WI38 (cell line): Measurements from ENCODE around the gene SPRR2E.
"Not testable (repeated sequence)": the region's sequence is repeated elsewhere in the genome, so short reads cannot be mapped to it uniquely, and the experiment has no call there.

Experiments used
- H3K4me3 ChIP-seq: 2 replicates; pipeline ENCODE4 v1.5.1; 2011; ENCODE audit warnings: low read depth, mild to moderate bottlenecking, control low read depth, low read length
- TF ChIP-seq, protein P1 (sequence below): IDR thresholded peaks from 2 replicates; pipeline ENCODE4 v1.5.1; 2012; ENCODE audit warnings: low read depth, mild to moderate bottlenecking, control low read depth, low read length

The SPRR2E gene

GRCh38 chr1:153094426-153094825 is at the start of gene SPRR2E:
Gene SPRR2E (minus strand): TSS chr1:153094526. CDS start chr1:153093751, 775 bp downstream.
- no peak within 1 kb of the TSS for H3K4me3 ChIP-seq
- TF ChIP-seq, protein P1, sequence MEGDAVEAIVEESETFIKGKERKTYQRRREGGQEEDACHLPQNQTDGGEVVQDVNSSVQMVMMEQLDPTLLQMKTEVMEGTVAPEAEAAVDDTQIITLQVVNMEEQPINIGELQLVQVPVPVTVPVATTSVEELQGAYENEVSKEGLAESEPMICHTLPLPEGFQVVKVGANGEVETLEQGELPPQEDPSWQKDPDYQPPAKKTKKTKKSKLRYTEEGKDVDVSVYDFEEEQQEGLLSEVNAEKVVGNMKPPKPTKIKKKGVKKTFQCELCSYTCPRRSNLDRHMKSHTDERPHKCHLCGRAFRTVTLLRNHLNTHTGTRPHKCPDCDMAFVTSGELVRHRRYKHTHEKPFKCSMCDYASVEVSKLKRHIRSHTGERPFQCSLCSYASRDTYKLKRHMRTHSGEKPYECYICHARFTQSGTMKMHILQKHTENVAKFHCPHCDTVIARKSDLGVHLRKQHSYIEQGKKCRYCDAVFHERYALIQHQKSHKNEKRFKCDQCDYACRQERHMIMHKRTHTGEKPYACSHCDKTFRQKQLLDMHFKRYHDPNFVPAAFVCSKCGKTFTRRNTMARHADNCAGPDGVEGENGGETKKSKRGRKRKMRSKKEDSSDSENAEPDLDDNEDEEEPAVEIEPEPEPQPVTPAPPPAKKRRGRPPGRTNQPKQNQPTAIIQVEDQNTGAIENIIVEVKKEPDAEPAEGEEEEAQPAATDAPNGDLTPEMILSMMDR: no peak

GRCh38 chr1:153141377-153141776 is 47.1 kb upstream of the SPRR2E start:
- H3K4me3 ChIP-seq: no peak overlapping the region
- TF ChIP-seq, protein P1: no peak

- H3K4me3 ChIP-seq: no peak overlapping the region
- TF ChIP-seq, protein P1: no peak
Measured at GRCh38 chr1:153140484-153140883, 46.2 kb upstream of the SPRR2E start.

GRCh38 chr1:153133743-153134142 is 39.4 kb upstream of the SPRR2E start:
- TF ChIP-seq, protein P1: no peak
- H3K4me3 ChIP-seq: no peak overlapping the region

DNA sequence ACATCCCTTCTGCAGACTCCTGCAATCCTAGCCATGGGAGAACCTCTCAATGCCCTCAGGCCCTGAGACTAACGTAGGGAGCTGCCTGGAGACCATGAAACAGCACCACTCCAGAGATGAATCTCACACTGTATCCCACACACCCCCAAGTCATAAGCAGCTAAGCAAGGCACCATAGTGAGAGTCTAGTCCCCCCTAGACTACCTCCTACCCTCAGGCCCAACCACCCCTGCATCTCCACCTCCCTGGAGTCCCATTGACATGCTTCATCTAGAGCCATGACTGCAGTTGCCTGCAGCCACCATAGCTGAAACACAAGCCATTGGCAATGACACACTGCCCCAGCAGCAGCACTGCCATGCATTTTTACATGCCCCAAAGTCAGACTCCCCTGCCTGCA is 38.9 kb upstream of the SPRR2E start:
- TF ChIP-seq, protein P1: no peak
- H3K4me3 ChIP-seq: no peak overlapping the region

DNA sequence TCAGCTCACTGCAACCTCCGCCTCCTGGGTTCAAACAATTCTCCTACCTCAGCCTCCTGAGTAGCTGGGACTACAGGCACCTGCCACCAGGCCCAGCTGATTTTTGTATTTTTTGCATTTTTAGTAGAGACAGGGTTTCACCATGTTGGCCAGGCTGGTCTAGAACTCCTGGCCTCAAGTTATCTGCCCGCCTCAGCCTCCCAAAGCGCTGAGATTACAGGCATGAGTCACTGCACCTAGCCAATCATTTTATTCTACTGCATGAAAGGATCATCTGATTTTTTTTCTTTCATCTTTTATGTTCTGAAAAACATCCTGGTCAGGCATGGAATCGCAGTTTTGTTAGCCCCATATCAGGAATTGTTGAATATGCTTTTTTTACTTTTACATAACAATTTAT is 34.4 kb upstream of the SPRR2E start:
- not testable (repeated sequence) for H3K4me3 ChIP-seq

- TF ChIP-seq, protein P1: no peak
- H3K4me3 ChIP-seq: no peak overlapping the region
Measured at GRCh38 chr1:153127296-153127695, 33.0 kb upstream of the SPRR2E start.

DNA sequence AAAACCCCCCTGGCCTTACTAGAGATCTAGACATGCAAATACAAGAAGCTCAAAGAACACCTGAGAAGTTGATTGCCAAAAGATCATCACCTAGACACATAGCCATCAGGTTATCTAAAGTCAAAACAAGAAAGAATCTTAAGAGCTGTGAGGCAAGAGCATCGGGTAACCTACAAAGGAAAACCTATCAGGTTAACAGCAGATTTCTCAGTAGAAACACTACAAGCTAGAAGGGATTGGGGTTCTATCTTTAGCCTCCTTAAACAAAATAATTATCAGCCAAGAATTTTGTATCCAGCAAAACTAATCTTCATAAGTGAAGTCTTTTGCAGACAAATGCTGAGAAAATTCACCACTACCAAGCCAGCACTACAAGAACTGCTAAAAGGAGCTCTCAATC is 31.2 kb upstream of the SPRR2E start:
- H3K4me3 ChIP-seq: no peak overlapping the region
- TF ChIP-seq, protein P1: no peak

GRCh38 chr1:153123793-153124192 is 29.5 kb upstream of the SPRR2E start:
- H3K4me3 ChIP-seq: not testable (repeated sequence)
